ENCODE measurements around the gene TDRD6. TPM values are rescaled to one million over a fixed set of nuclear protein-coding genes. Genes with fewer than 3 reads are reported as not detected.

Gene TDRD6
- polyA plus RNA-seq, 1 of the 3 experiments (the other 2 are of a cell fraction), result not detected

DNA sequence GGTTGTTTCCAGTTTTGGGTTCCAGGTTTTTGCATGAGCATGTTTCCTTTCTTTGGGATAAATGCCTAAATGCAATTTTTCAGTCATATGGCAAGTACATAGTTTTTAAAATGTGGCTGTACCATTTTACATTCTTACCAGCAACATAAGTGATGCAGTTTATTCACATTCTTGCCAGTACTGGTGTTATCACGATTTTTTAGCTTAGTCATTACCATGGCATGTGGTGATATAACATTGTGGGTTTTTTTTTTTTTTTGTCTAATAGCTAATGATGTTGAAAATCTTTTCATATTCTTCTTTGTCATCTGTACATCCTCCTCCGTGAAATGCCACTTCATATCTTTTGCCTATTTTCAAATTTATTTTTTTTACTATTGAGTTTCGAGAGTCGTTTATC, 2.9 kb upstream of the TDRD6 start:
- Histone ChIP-seq H3K79me2 (ENCODE audit: insufficient read depth) (no peaks in the 10 kb centered on the region), H3K27ac (ENCODE audit: low read depth in 2 of 2, low read length in 1 of 2) (no peak overlapping the region), H4K20me1 (ENCODE audit: insufficient read depth) (no peaks in the 10 kb centered on the region), H3F3A (replicated peaks; ENCODE audit: insufficient read depth) (no peaks in the 10 kb centered on the region), H3K4me2 (no peak overlapping the region), H3K4me3 (ENCODE audit: low read depth in 2 of 2, low read length in 1 of 2) (no peak overlapping the region), H3K9ac (no peak overlapping the region), H2AFZ (ENCODE audit: low read depth) (no peak overlapping the region), H3K4me1 (ENCODE audit: control insufficient read depth in 1 of 2, insufficient read depth in 2 of 2, low read depth in 1 of 2, low read length in 1 of 2) (no peaks in the 10 kb centered on the region), H3K9me2 (no peaks in the 10 kb centered on the region), H3K36me3 (replicated peaks in 1 of 2; ENCODE audit: control insufficient read depth in 1 of 2, insufficient read depth in 2 of 2, low read length in 1 of 2) (no peaks in the 10 kb centered on the region), H3K27me3 (ENCODE audit: insufficient read depth) (no peaks in the 10 kb centered on the region), H3K9me3 (no peaks in the 10 kb centered on the region)
- ChIA-PET CTCF (no interaction called here), POLR2A (no interaction called here)
- WGBS (ENCODE audit: low lambda C conversion rate), result 41% methylated on average over 4 of the region's 4 CpGs
- TF ChIP-seq TAF1 (IDR thresholded peaks at IDR 0.05; ENCODE audit: borderline replicate concordance, low read depth, low read length), result no peak
- no peak for TF ChIP-seq RCOR1 (IDR thresholded peaks at IDR 0.05; ENCODE audit: low read length)
- TF ChIP-seq NRF1 (IDR thresholded peaks at IDR 0.05; ENCODE audit: low read depth, low read length), result no peak
- no peak for TF ChIP-seq RAD21 (IDR thresholded peaks at IDR 0.05; ENCODE audit: low read length)
- TF ChIP-seq ELF1 (IDR thresholded peaks at IDR 0.05), result no peak
- TF ChIP-seq FOSL2 (IDR thresholded peaks at IDR 0.05; ENCODE audit: borderline replicate concordance, low read depth), result no peak
- no peak for TF ChIP-seq TEAD4 (IDR thresholded peaks at IDR 0.05; ENCODE audit: borderline replicate concordance, insufficient read depth)
- TF ChIP-seq JUND (IDR thresholded peaks at IDR 0.05), result no peak
- TF ChIP-seq MAX (IDR thresholded peaks at IDR 0.05; ENCODE audit: low read depth), result no peak
- no peak for TF ChIP-seq GABPA (IDR thresholded peaks at IDR 0.05; ENCODE audit: low read depth)
- TF ChIP-seq POLR2AphosphoS5 (IDR thresholded peaks at IDR 0.05; ENCODE audit: low read depth, low read length), result no peak
- no peak for DNase-seq

DNA sequence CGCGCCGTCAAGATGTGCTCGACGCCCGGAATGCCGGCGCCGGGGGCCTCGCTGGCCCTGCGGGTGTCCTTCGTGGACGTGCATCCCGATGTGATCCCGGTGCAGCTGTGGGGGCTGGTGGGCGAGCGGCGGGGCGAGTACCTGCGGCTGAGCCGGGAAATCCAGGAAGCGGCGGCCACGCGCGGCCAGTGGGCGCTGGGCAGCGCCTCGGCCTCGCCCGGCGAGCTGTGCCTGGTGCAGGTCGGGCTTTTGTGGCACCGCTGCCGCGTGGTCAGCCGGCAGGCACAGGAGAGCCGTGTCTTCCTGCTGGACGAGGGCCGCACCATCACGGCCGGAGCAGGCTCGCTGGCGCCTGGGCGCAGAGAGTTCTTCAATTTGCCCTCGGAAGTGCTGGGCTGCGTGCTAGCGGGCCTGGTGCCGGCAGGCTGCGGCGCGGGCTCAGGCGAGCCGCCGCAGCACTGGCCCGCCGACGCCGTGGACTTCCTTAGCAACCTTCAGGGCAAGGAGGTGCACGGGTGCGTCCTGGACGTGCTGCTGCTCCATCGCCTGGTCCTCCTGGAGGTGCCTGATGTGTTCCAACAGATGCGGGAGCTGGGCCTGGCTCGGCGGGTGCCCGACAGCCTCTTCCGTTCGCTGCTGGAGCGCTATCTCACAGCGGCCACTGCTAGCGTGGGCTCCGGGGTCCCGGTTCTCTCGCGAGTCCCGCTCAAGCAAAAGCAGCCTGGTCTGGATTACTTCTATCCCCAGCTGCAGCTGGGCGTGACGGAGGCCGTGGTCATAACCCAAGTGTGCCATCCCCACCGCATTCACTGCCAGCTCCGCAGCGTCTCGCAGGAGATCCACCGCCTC, 656 bp downstream of the TDRD6 start:
- no peaks in the 10 kb centered on the region for H3K27me3 ChIP-seq (ENCODE audit: insufficient read depth)
- ChIA-PET POLR2A (no interaction called here), CTCF (interaction anchor here (0.9 kb wide), 1 partner anchor 10 kb away, joined by 3 read pairs; no protein-coding TSS in a partner anchor)
- 84% methylated on average over 17 of the region's 85 CpGs for WGBS (ENCODE audit: low lambda C conversion rate)
- H3F3A ChIP-seq (replicated peaks; ENCODE audit: insufficient read depth), result no peaks in the 10 kb centered on the region
- no peaks in the 10 kb centered on the region for H3K79me2 ChIP-seq (ENCODE audit: insufficient read depth)
- no peak overlapping the region for H3K4me2 ChIP-seq
- no peaks in the 10 kb centered on the region for H3K4me1 ChIP-seq (ENCODE audit: control insufficient read depth in 1 of 2, insufficient read depth in 2 of 2, low read depth in 1 of 2, low read length in 1 of 2)
- no peak overlapping the region for H3K4me3 ChIP-seq (ENCODE audit: low read depth in 2 of 2, low read length in 1 of 2)
- no peak overlapping the region for H2AFZ ChIP-seq (ENCODE audit: low read depth)
- no peaks in the 10 kb centered on the region for H4K20me1 ChIP-seq (ENCODE audit: insufficient read depth)
- H3K27ac ChIP-seq (ENCODE audit: low read depth in 2 of 2, low read length in 1 of 2), result no peak overlapping the region
- no peaks in the 10 kb centered on the region for H3K9me2 ChIP-seq
- H3K36me3 ChIP-seq (replicated peaks in 1 of 2; ENCODE audit: control insufficient read depth in 1 of 2, insufficient read depth in 2 of 2, low read length in 1 of 2), result no peaks in the 10 kb centered on the region
- H3K9ac ChIP-seq, result no peak overlapping the region
- peak; percentile 19 for DNase-seq
- H3K9me3 ChIP-seq, result no peaks in the 10 kb centered on the region
- TF ChIP-seq ELF1 (IDR thresholded peaks at IDR 0.05) (no peak), RXRA (IDR thresholded peaks at IDR 0.05; ENCODE audit: borderline replicate concordance, low read depth) (no peak), CTCF (IDR thresholded peaks at IDR 0.05) (no peak), TAF1 (IDR thresholded peaks at IDR 0.05; ENCODE audit: borderline replicate concordance, low read depth, low read length) (no peak), RCOR1 (IDR thresholded peaks at IDR 0.05; ENCODE audit: low read length) (no peak), NRF1 (IDR thresholded peaks at IDR 0.05; ENCODE audit: low read depth, low read length) (no peak), FOXJ3 (CRISPR knock-in tag; IDR thresholded peaks at IDR 0.05) (no peak), POLR2AphosphoS5 (IDR thresholded peaks at IDR 0.05; ENCODE audit: low read depth, low read length) (no peak), SIN3A (IDR thresholded peaks at IDR 0.05; ENCODE audit: borderline replicate concordance, low read depth, low read length) (no peak), YY1 (IDR thresholded peaks at IDR 0.05; ENCODE audit: low read depth) (no peak), GABPA (IDR thresholded peaks at IDR 0.05; ENCODE audit: low read depth) (no peak), EP300 (IDR thresholded peaks at IDR 0.05; ENCODE audit: borderline replicate concordance in 1 of 2, low read depth in 1 of 2, low read length in 1 of 2) (no peak), TCF12 (IDR thresholded peaks at IDR 0.05) (no peak)
- TF ChIP-seq, protein P1, sequence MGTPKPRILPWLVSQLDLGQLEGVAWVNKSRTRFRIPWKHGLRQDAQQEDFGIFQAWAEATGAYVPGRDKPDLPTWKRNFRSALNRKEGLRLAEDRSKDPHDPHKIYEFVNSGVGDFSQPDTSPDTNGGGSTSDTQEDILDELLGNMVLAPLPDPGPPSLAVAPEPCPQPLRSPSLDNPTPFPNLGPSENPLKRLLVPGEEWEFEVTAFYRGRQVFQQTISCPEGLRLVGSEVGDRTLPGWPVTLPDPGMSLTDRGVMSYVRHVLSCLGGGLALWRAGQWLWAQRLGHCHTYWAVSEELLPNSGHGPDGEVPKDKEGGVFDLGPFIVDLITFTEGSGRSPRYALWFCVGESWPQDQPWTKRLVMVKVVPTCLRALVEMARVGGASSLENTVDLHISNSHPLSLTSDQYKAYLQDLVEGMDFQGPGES (IDR thresholded peaks at IDR 0.05; ENCODE audit: low read depth, low read length), result no peak
- TF ChIP-seq, protein P2, sequence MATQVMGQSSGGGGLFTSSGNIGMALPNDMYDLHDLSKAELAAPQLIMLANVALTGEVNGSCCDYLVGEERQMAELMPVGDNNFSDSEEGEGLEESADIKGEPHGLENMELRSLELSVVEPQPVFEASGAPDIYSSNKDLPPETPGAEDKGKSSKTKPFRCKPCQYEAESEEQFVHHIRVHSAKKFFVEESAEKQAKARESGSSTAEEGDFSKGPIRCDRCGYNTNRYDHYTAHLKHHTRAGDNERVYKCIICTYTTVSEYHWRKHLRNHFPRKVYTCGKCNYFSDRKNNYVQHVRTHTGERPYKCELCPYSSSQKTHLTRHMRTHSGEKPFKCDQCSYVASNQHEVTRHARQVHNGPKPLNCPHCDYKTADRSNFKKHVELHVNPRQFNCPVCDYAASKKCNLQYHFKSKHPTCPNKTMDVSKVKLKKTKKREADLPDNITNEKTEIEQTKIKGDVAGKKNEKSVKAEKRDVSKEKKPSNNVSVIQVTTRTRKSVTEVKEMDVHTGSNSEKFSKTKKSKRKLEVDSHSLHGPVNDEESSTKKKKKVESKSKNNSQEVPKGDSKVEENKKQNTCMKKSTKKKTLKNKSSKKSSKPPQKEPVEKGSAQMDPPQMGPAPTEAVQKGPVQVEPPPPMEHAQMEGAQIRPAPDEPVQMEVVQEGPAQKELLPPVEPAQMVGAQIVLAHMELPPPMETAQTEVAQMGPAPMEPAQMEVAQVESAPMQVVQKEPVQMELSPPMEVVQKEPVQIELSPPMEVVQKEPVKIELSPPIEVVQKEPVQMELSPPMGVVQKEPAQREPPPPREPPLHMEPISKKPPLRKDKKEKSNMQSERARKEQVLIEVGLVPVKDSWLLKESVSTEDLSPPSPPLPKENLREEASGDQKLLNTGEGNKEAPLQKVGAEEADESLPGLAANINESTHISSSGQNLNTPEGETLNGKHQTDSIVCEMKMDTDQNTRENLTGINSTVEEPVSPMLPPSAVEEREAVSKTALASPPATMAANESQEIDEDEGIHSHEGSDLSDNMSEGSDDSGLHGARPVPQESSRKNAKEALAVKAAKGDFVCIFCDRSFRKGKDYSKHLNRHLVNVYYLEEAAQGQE (IDR thresholded peaks at IDR 0.05; ENCODE audit: low read depth, low read length), result no peak

Measured in SK-N-SH (cell line).